ENCODE results near the gene RAD50.
"Not testable (repeated sequence)": the region's sequence is repeated elsewhere in the genome, so short reads cannot be mapped to it uniquely, and the experiment has no call there.

Gene RAD50

GRCh38 chr5:132627470-132627869 is 70.7 kb downstream of the RAD50 start:
- in situ Hi-C loops (cut with MboI; ENCODE audit: low sequenced_read_pairs), result no loop called here

- in situ Hi-C loops (cut with MboI; ENCODE audit: low sequenced_read_pairs), result no loop called here
Observed at GRCh38 chr5:132628814-132629213, 72.0 kb downstream of the RAD50 start.

- in situ Hi-C loops (cut with MboI; ENCODE audit: low sequenced_read_pairs), result no loop called here
Observed at GRCh38 chr5:132629230-132629944, 72.6 kb downstream of the RAD50 start.

- in situ Hi-C loops (cut with MboI; ENCODE audit: low sequenced_read_pairs), result not testable (repeated sequence)
Observed at GRCh38 chr5:132633587-132633986, 76.8 kb downstream of the RAD50 start.

- in situ Hi-C loops (cut with MboI; ENCODE audit: low sequenced_read_pairs), result no loop called here
Observed at GRCh38 chr5:132635873-132636272, 79.1 kb downstream of the RAD50 start.

GRCh38 chr5:132637241-132637640 is 80.5 kb downstream of the RAD50 start:
- in situ Hi-C loops (cut with MboI; ENCODE audit: low sequenced_read_pairs), result no loop called here

GRCh38 chr5:132639706-132640130 is 82.9 kb downstream of the RAD50 start:
- in situ Hi-C loops (cut with MboI; ENCODE audit: low sequenced_read_pairs), result no loop called here

- in situ Hi-C loops (cut with MboI; ENCODE audit: low sequenced_read_pairs), result no loop called here
Observed at GRCh38 chr5:132640613-132641012, 83.8 kb downstream of the RAD50 start.

GRCh38 chr5:132641241-132641723 is 84.5 kb downstream of the RAD50 start:
- in situ Hi-C loops (cut with MboI; ENCODE audit: low sequenced_read_pairs), result no loop called here

GRCh38 chr5:132641841-132642240 is 85.1 kb downstream of the RAD50 start:
- in situ Hi-C loops (cut with MboI; ENCODE audit: low sequenced_read_pairs), result no loop called here

- in situ Hi-C loops (cut with MboI; ENCODE audit: low sequenced_read_pairs), result no loop called here
Observed at GRCh38 chr5:132644177-132644576, 87.4 kb downstream of the RAD50 start.

GRCh38 chr5:132646583-132647266 is 89.9 kb downstream of the RAD50 start:
- in situ Hi-C loops (cut with MboI; ENCODE audit: low sequenced_read_pairs), result no loop called here

- in situ Hi-C loops (cut with MboI; ENCODE audit: low sequenced_read_pairs), result no loop called here
Observed at GRCh38 chr5:132647473-132647872, 90.7 kb downstream of the RAD50 start.

GRCh38 chr5:132648355-132648754 is 91.6 kb downstream of the RAD50 start:
- in situ Hi-C loops (cut with MboI; ENCODE audit: low sequenced_read_pairs), result no loop called here

- in situ Hi-C loops (cut with MboI; ENCODE audit: low sequenced_read_pairs), result no loop called here
Observed at GRCh38 chr5:132651838-132652469, 95.2 kb downstream of the RAD50 start.

- in situ Hi-C loops (cut with MboI; ENCODE audit: low sequenced_read_pairs), result no loop called here
Observed at GRCh38 chr5:132653716-132654115, 96.9 kb downstream of the RAD50 start.

- in situ Hi-C loops (cut with MboI; ENCODE audit: low sequenced_read_pairs), result no loop called here
Observed at GRCh38 chr5:132655821-132656773, 99.3 kb downstream of the RAD50 start.

- in situ Hi-C loops (cut with MboI; ENCODE audit: low sequenced_read_pairs), result no loop called here
Observed at GRCh38 chr5:132656774-132657355, 100.1 kb downstream of the RAD50 start.

- in situ Hi-C loops (cut with MboI; ENCODE audit: low sequenced_read_pairs), result no loop called here
Observed at GRCh38 chr5:132657676-132658380, 101.1 kb downstream of the RAD50 start, which contains the start of gene IL13. IL13 (plus strand) TSS chr5:132658173; CDS start chr5:132658187, 14 bp downstream.

Measured in HL-60/S4 (cell line).